Hematopoietic multipotent progenitor cell (in vitro differentiated cells): ENCODE data around the gene RFTN2. TPM values are rescaled to one million over a fixed set of nuclear protein-coding genes. Genes with fewer than 3 reads are reported as not detected.
A peak's percentile ranks its signal among the peaks of the same experiment; 100 is the strongest.
"Not testable (repeated sequence)": the region's sequence is repeated elsewhere in the genome, so short reads cannot be mapped to it uniquely, and the experiment has no call there.

ENCODE experiments used
- DNase-seq, 3 donors: peaks; one replicate each; pipeline ENCODE4 v3.0.0-alpha.2; 2011 to 2015; ENCODE audit warnings: low read depth in 2 of 3, low spot score in 2 of 3
- total RNA-seq: library from RNA; depleted of rRNA; stranded (reverse); fragments of >200 nt; gene quantifications from one replicate; pipeline ENCODE4 v1.2.3, GENCODE V29; 2012

RFTN2 gene
- total RNA-seq, 1 donor = under 0.01 TPM

GRCh38 chr2:197606180-197606579, 69.2 kb downstream of the RFTN2 start:
- no peak for DNase-seq

DNA sequence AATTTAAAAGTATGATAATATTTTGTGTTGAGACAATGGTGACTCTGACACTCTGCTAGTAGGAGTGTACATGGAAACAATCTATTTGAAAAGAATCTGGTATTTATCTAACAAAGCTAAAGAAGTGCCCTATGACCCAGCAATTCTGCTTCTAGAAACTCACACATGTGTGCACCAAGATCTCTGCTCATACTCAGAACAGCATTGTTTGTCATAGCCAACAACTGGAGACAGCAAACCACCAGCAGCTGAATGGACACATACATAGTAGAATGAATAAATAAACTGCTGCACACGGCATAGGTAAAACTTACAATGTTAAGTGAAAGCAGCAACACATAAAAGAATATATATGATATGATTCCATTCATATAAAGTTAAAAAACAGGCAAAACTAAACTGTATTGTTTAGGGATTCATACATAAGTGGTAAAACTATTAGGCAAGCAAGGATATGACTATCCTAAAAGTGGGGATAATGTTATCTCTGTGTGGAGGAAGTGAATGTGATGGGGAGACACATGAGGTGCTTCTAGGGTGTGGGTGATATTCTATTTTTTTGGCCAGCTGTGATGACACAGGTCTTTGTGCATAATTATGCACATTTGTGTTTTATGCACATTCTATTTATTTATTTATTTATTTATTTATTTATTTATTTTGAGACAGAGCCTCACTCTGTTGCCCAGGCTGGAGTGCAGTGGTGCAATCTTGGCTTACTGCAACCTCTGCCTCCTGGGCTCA, 71.1 kb downstream of the RFTN2 start:
- no peak for DNase-seq

- no peak for DNase-seq
Measured at GRCh38 chr2:197601726-197602125, 73.7 kb downstream of the RFTN2 start.

GRCh38 chr2:197600306-197600705, 75.1 kb downstream of the RFTN2 start:
- DNase-seq = no peak

DNA sequence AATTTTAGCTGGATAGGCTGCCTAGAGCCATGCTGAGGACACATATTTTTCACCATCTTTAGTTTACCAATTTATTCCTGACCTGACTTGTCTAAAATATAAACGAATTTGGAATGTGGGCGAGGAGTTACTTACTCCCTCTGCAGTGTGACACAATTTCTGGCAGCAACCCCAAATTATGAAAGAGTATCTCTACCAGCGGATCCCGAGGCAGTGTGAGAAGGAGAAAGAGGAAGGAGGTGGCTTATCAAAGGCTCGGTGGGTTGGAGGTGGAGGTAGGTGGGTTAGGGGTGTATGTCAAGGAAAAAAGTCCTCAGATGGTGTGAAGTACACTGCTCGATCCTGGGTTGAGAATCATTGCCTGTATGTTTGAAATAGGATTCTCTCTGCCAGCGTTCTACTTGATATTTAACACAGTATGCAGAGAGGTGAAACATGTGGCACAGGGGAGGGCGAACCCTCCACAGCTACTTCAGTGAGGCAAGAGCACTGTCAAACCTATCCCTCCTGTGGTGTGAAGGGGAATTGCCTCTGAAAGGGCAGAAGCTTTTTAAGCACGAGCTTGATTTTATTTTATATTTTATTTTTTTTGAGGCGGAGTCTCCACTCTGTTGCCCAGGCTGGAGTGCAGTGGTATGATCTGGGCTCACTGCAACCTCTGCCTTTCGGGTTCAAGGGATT, 76.0 kb downstream of the RFTN2 start:
- peak in 2 of 3 donors; percentile 43 to 77 for DNase-seq

DNA sequence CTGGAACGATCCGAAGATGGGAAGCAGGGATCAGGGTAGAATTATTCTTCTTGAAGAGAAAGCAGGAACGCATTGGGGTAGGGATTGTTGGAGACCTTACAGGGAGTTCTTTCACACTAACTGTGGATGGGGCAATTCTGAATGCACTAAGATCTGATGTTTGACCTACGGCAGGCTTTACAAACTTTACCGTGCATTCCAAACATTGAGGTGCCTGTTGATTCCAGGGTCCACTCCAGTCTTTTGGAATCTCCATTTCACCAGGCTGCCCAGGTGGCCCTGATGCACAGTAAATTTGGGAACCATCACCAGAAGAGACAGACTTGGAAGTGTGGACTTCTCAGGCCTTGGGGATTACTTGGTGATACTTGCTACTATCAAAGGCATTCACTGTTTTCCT, 76.9 kb downstream of the RFTN2 start:
- DNase-seq = no peak

- no peak for DNase-seq
Measured at GRCh38 chr2:197597166-197597565, 78.2 kb downstream of the RFTN2 start.

DNA sequence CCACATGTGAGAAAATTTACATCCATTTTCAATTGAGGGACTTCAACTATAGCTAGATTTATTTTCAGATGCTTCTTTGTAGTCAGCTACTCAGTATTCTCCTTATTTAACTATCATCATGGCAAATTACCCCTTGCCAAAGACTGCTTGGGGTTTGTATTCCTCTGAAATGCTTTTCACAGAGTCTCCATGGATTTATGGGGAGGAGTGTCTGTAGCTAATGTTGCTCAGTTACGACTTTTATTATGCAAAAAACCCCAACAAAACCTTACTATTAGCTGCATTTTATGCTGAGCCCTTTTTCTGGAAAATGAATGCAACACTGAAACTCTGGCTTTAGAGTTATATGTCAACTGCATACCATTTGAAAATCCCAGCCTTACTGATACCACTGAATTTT, 78.6 kb downstream of the RFTN2 start:
- no peak for DNase-seq

GRCh38 chr2:197591339-197592072, 83.9 kb downstream of the RFTN2 start:
- DNase-seq = no peak

- DNase-seq = not testable (repeated sequence)
Measured at GRCh38 chr2:197587255-197587654, 88.1 kb downstream of the RFTN2 start.

GRCh38 chr2:197580166-197580565, 95.2 kb downstream of the RFTN2 start:
- DNase-seq = not testable (repeated sequence)

DNA sequence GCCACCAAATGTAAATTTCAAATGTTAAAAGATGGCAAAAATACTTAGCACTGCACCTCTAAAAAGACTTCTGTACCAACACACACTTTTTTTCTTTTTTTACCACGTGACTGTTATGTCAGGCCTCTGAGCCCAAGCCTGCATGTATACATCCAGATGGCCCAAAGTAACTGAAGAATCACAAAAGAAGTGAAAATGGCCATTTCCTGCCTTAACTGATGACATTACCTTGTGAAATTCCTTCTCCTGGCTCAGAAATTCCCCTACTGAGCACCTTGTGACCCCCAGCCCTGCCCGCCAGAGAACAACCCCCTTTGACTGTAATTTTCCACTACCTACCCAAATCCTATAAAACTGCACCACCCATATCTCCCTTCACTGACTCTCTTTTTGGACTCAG, 97.1 kb downstream of the RFTN2 start:
- DNase-seq = not testable (repeated sequence)

GRCh38 chr2:197577446-197577845, 97.9 kb downstream of the RFTN2 start:
- DNase-seq = no peak

DNA sequence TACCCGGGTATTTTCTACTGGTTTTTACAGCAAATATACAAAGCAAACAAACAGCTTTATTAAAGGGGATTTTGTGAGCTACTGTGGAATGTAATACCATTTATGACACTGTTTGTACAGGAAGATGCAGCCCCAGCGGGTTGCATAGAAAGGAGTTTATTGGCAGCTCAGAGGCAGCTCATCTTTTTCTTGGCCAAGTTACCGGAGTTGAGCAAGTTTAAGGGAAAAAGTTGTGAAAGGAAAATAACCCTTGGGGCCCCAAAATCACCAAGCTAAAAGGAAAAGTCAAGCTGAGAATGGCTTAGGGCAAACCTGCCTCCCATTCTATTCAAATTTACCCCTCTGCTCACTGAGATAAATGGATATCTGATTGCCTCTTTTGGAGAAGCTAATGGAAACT, 98.8 kb downstream of the RFTN2 start:
- no peak for DNase-seq

DNA sequence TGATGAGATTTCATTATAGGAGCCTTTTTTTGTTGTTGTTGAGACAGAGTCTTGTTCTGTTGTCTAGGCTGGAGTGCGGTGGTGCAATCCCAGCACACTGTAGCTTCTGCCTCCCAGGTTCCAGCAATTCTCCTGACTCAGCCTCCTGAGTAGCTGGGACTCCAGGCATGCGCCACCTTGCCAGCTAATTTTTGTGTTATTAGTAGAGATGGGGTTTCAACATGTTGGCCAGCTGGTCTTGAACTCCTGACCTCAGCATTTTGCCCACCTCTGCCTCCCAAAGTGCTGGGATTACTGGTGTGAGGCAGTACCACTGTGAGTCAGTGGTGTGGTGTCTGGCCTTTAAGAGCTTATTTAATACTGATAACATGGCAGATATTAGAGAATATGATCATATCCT, 99.4 kb downstream of the RFTN2 start:
- DNase-seq = no peak

DNA sequence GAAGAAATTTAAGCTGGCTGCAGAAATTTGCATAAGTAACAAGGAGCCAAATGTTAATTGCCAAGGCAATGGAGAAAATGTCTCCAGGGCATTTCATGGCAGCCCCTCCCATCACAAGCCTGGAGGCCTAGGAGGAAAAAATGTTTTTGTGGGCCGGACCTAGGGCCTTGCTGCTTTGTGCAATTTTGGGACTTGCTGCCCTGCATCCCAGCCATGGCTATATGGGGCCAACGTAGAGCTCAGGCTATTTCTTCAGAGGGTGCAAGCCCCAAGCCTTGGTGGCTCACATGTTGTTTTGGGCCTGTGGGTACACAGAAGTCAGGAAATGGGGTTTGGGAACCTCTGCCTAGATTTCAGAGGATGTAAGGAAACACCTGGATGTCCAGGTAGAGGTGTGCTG, 101.8 kb downstream of the RFTN2 start:
- no peak for DNase-seq

DNA sequence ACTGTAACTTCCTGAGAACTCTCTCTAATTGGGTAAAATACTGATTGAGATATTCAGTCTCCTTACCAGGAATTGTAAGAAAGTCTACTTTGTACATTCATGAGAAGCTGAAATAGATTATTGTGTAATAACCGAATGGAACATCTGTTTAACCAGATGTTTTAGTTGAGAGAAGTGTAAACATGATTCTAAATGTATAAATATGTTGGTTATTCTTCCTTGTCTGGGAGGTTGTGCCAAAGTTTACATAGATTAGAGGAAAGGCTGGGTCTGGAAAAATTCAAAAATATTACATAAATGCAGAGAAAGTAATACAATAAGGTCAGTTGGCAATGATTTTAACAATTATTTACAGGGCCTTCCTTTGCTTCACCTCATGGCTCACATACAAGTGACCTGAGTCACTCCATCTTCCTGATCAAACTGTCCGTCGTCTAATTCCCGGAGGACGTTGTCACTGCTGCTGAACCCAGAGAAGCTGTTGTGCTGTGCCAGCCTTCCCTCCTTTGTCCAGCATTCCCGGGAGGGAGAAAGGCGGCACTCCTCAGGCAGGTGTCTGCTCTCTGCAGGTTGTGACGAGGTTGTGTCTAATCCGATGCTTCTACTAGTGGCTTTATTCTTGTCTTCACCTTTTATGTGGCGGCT, 103.6 kb downstream of the RFTN2 start:
- no peak for DNase-seq

DNA sequence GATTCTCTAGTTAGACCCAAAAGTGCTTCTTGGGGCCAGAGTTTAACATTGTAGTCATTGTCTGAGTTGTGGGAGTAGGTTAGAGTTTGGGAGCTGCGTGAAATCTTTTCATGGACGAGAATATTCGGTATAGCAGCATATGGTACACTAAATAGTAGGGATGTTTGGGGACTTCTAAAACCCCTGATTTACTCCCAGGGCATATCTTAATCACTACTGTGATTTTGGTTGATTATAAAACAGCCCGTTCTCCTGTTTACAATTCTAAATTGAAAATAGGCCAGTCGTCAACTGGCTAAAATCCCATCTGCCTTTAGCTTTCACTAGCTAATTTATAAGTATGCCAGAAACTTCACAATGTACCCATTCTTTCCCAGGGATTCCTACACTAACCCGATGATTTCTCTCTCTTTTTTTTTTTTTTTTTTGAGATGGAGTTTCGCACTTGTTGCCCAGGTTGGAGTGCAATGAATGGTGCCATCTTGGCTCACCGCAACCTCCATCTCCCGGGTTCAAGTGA, 115.2 kb downstream of the RFTN2 start:
- no peak for DNase-seq

- DNase-seq = no peak
Measured at GRCh38 chr2:197559681-197560080, 115.7 kb downstream of the RFTN2 start.

- no peak for DNase-seq
Measured at GRCh38 chr2:197558393-197558792, 117.0 kb downstream of the RFTN2 start.

- DNase-seq = no peak
Measured at GRCh38 chr2:197556456-197556855, 118.9 kb downstream of the RFTN2 start.
